Measurements from ENCODE around the gene TEX2.
"Not testable (repeated sequence)": the region's sequence is repeated elsewhere in the genome, so short reads cannot be mapped to it uniquely, and the experiment has no call there.

The TEX2 gene

GRCh38 chr17:64243340-64243739 lies 19.7 kb downstream of the TEX2 start:
- DNase-seq: no peak
- in situ Hi-C loops (cut with MboI; ENCODE audit: low pct_unique_long_range_greater_than_20kb, low sequenced_read_pairs): no loop called here

- no peak for DNase-seq
- in situ Hi-C loops (cut with MboI; ENCODE audit: low pct_unique_long_range_greater_than_20kb, low sequenced_read_pairs): no loop called here
Measured at GRCh38 chr17:64242633-64243032, 20.4 kb downstream of the TEX2 start.

DNA sequence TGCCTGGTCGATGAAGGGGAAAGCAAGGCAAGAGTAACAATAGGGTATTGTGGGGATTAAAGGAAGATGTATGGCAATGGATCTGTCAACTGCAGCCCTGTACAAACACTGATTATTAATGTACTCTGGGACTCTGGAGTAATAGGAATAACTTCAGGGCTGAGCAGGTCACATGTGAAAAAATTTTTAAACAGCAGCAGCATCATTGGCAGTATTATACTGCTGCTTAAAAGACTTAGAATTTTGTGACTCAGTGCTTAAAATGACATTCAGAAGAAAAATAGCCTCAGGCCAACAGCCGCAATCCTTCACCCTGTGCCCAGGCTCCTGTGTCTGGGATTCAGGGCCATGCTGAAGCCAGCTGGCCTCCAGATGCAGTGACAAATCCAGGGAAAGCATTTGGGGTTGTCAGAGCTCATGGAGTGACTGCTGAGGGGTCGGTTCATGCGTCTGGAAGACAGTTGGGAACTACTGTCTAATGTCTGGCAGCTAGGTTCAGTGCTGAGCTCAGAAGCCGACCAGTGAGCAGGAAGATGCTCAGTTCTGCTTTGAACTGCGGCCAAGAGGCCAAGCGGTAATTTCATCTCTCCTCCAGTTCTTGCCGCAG lies 22.2 kb downstream of the TEX2 start:
- no peak for DNase-seq
- in situ Hi-C loops (cut with MboI; ENCODE audit: low pct_unique_long_range_greater_than_20kb, low sequenced_read_pairs): no loop called here

GRCh38 chr17:64240261-64240740 lies 22.8 kb downstream of the TEX2 start:
- in situ Hi-C loops (cut with MboI; ENCODE audit: low pct_unique_long_range_greater_than_20kb, low sequenced_read_pairs): no loop called here
- DNase-seq: no peak

GRCh38 chr17:64238449-64238848 lies 24.6 kb downstream of the TEX2 start:
- in situ Hi-C loops (cut with MboI; ENCODE audit: low pct_unique_long_range_greater_than_20kb, low sequenced_read_pairs); DNase-seq: not testable (repeated sequence)

GRCh38 chr17:64236827-64237403 lies 26.1 kb downstream of the TEX2 start:
- DNase-seq: peak; percentile 43
- in situ Hi-C loops (cut with MboI; ENCODE audit: low pct_unique_long_range_greater_than_20kb, low sequenced_read_pairs): no loop called here

DNA sequence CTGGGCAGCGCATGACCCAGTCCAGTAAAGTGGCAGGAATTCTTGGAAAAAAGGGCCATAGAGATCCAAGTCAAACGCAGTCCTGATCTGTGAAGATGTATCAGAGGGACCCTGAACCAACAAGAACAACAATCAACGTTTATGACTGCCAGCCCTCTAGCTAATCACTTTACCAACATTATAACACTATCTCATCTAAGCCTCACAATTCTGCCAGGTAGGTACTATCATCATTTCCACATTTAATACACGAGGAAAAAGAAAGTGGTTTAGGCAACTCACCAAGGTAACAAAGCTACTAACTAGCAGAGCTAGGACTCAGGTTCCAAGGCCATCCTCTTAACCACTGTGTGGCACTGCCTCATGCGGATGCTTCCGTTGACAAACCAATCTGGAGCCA lies 28.1 kb downstream of the TEX2 start:
- in situ Hi-C loops (cut with MboI; ENCODE audit: low pct_unique_long_range_greater_than_20kb, low sequenced_read_pairs): no loop called here

DNA sequence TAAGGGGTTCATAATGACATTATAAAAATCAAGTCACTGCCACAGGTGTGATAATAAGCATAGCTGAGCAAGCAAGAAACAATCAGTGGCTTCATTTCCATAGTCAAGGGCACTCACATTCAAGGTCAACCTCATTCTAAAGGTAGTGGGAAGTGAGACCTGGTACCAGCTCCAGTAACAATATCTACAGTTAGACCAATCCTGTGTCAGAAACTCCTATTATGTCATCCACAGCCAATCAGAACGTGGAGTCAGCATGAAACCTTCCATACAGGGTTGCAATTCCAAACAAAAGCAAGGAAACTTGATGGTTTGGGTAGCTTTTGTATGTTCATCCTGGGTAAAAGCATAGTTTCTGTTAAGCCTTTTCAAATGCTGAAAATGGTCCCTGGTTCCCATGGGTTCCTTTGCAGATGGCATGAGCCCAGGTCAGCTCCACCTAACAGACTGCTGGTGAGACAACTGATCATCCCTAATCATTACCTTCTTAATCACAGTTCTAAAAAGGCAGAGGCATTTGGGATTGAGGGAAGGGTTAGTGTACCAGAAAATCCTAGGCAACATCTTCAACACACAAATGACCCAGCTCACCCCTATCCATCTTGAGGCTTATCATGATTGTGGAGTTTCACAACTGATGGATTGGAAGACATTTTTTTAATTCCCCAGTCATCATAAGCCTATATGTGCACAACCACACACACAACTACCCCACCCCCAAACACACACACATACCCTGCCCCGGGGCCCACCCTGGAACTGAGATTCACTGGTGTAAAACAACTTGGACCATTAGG lies 30.4 kb downstream of the TEX2 start:
- DNase-seq: no peak
- in situ Hi-C loops (cut with MboI; ENCODE audit: low pct_unique_long_range_greater_than_20kb, low sequenced_read_pairs): no loop called here

More for the DNA sequence above, 28.1 kb downstream of the TEX2 start:
- DNase-seq: no peak

GRCh38 chr17:64231567-64232141 lies 31.4 kb downstream of the TEX2 start:
- in situ Hi-C loops (cut with MboI; ENCODE audit: low pct_unique_long_range_greater_than_20kb, low sequenced_read_pairs): no loop called here
- DNase-seq: no peak

DNA sequence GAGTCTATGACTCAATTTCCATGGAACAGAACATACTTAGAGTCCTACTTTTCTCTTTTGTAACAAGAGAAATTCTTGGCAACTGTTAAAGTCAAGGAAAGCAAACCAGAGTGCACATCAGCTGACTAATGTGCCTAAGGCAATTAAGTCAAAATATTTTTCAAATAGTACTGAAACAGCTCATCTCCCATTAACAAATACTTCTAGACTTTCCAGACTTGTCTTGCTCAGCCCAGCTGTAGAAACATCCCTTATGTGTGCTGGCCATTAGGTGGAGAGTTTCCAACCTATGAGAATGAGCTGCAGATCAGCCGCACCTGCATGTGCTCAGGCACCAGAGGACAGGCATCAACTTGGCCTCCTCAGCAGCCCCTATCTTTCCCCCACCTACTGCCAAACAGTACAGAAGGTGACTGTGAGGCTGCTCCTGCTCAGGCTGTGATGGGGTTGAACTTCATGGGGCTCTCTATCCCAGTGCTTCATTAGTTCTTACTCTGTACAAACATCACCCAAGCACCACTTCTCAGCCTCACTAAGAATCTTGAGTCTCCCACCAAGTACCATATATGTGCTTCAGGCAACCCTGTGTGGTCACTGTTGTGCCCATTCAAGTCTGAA lies 32.2 kb downstream of the TEX2 start:
- no peak for DNase-seq
- in situ Hi-C loops (cut with MboI; ENCODE audit: low pct_unique_long_range_greater_than_20kb, low sequenced_read_pairs): no loop called here

- in situ Hi-C loops (cut with MboI; ENCODE audit: low pct_unique_long_range_greater_than_20kb, low sequenced_read_pairs): no loop called here
- DNase-seq: no peak
Measured at GRCh38 chr17:64229815-64230728, 33.0 kb downstream of the TEX2 start.

DNA sequence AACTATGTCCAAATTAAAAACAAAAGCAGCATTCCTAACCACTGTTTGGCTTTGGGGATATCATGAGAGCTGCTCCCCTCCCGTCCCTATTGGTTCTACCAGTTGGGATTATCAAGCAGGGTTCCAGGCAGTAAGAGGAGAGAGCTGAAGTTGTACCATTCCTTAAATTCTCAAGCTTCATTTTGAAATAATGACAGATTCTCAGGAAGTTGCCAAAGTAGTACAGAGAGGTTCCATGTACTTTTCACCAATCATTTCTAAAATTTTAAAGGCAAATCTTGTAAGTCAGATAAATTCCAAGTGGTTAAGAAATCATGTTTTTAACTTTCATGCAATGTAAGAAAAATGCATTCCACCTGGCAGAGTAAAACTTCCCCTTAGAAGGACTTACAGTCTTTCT lies 36.9 kb downstream of the TEX2 start:
- no peak for DNase-seq
- in situ Hi-C loops (cut with MboI; ENCODE audit: low pct_unique_long_range_greater_than_20kb, low sequenced_read_pairs): no loop called here

DNA sequence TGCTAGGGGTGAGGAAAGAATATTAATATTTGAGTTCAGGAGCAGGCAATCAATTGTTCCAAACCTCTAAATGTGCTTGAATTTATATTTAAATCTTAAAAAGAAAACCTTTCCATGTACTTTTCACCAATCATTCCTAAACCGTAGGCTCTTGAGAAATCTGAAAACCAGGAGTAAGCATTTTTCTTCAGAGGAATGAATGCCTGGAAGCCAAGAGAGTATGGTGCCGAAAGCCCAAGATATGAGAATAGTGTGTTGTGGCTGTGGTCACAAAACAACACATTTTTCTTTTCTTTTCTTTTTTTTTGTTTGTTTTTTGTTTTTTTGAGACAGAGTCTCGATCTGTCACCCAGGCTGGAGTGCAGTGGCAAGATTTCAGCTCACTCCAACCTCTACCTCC lies 37.6 kb downstream of the TEX2 start:
- DNase-seq: no peak
- in situ Hi-C loops (cut with MboI; ENCODE audit: low pct_unique_long_range_greater_than_20kb, low sequenced_read_pairs): no loop called here

DNA sequence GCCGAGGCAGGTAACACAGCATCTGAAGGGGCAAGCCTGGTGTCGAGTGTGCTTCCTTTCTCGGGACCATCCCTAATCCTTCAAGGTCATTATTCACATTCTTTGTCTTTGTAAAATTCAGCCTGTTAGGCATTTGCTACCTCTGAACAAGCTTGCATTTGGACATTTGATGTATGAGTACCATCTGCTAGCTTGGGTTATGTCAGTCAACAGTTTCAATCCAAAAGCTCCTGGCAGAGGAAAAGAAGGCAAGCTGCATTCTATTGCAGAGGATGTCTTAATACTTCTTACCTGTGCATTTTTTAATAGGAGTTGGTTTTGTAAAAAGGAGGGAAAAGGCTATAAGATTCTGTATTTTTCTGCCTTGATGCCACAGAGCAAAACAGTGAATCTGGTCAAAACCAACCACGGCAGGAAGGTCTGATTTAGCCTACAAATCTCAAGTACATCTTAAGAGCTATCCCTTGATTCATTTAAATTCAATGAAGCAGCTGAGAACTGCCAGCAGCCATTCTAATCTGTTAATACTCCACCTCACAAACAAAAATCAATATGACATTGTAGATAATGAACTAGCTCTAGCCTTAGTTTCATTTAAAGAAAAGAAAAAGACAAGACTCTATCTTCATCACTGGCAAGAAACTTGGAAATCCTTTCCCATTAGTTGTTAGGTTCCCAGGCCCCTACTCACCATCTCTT lies 39.0 kb downstream of the TEX2 start:
- no peak for DNase-seq
- in situ Hi-C loops (cut with MboI; ENCODE audit: low pct_unique_long_range_greater_than_20kb, low sequenced_read_pairs): no loop called here

DNA sequence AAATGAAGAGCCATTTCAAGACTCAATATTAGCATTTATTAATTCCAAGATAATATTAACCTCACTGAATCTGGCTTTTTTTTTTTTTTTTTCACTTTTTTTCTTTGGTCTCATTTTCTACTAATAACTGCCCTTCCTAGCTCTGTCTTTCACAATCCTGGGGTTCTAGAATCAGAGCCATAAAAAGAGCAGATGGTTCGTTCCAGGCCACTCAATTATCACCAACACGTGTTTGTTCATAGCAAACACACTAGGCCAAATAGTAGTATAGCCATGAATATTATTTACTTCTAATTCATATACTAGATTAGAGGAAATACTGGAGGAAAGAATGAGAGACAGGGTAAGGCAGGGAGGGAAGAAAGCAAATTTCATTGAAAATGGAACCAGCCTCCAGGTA lies 39.8 kb downstream of the TEX2 start:
- DNase-seq: no peak
- in situ Hi-C loops (cut with MboI; ENCODE audit: low pct_unique_long_range_greater_than_20kb, low sequenced_read_pairs): no loop called here

GRCh38 chr17:64221679-64222078 lies 41.4 kb downstream of the TEX2 start:
- in situ Hi-C loops (cut with MboI; ENCODE audit: low pct_unique_long_range_greater_than_20kb, low sequenced_read_pairs): no loop called here
- no peak for DNase-seq

DNA sequence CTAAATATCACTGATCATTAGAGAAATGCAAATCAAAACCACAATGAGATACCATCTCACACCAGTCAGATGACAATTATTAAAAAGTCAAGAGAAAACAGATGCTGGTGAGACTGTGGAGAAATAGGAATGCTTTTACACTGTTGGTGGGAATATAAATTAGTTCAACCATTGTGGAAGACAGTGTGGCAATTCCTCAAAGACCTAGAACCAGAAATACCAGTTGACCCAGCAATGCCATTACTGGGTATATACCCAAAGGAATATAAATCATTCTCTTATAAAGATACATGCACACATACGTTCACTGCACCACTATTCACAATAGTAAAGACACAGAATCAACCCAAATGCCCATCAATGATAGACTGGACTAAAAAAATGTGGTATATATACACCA lies 42.5 kb downstream of the TEX2 start:
- in situ Hi-C loops (cut with MboI; ENCODE audit: low pct_unique_long_range_greater_than_20kb, low sequenced_read_pairs); DNase-seq: not testable (repeated sequence)

GRCh38 chr17:64219571-64219970 lies 43.5 kb downstream of the TEX2 start:
- no peak for DNase-seq
- in situ Hi-C loops (cut with MboI; ENCODE audit: low pct_unique_long_range_greater_than_20kb, low sequenced_read_pairs): no loop called here
